Smooth muscle cell (in vitro differentiated cells): ENCODE results near the gene ASIP. TPM values are rescaled to one million over a fixed set of nuclear protein-coding genes. Genes with fewer than 3 reads are reported as not detected.

ENCODE experiments used
- DNase-seq: peaks from one replicate; lab custom pipeline; 2025; ENCODE audit not compliant: unreplicated experiment; lab: John Stamatoyannopoulos, UW
- H2AFZ ChIP-seq: fragments of 200-600 bp; sonication (generic); 2 replicates; pipeline ENCODE4 v1.6.0; 2016; ENCODE audit warnings: antibody characterized with exemption, low read depth, mild to moderate bottlenecking
- H3F3A ChIP-seq: fragments of 200-600 bp; sonication (generic); 2 replicates; pipeline ENCODE4 v1.6.0; 2017; ENCODE audit warnings: antibody characterized with exemption, low read depth
- H3K27ac ChIP-seq: fragments of 200-600 bp; sonication (generic); 2 replicates; pipeline ENCODE4 v1.5.1; 2016; ENCODE audit warnings: low read depth, mild to moderate bottlenecking
- H3K27me3 ChIP-seq: fragments of 200-600 bp; sonication (generic); 2 replicates; pipeline ENCODE4 v1.6.1; 2016; ENCODE audit warnings: low read depth, mild to moderate bottlenecking
- H3K36me3 ChIP-seq: fragments of 200-600 bp; sonication (generic); 2 replicates; pipeline ENCODE4 v1.5.1; 2016; ENCODE audit warnings: low read depth
- H3K4me1 ChIP-seq: fragments of 200-600 bp; sonication (generic); 2 replicates; pipeline ENCODE4 v1.5.1; 2016; ENCODE audit warnings: low read depth
- H3K4me2 ChIP-seq: fragments of 200-600 bp; sonication (generic); 2 replicates; pipeline ENCODE4 v1.6.0; 2016; ENCODE audit warnings: mild to moderate bottlenecking
- H3K4me3 ChIP-seq: fragments of 200-600 bp; sonication (generic); 2 replicates; pipeline ENCODE4 v1.5.1; 2016; ENCODE audit warnings: mild to moderate bottlenecking
- H3K79me2 ChIP-seq: fragments of 200-600 bp; sonication (generic); 2 replicates; pipeline ENCODE4 v1.6.0; 2016; ENCODE audit warnings: low read depth, mild to moderate bottlenecking
- H3K9ac ChIP-seq: fragments of 200-600 bp; sonication (generic); 2 replicates; pipeline ENCODE4 v1.6.0; 2016; ENCODE audit warnings: low read depth
- H3K9me3 ChIP-seq: fragments of 200-600 bp; sonication (generic); replicated peaks from 2 replicates; pipeline ENCODE4 v1.5.1; 2016; ENCODE audit warnings: low read depth
- H4K20me1 ChIP-seq: fragments of 200-600 bp; sonication (generic); 2 replicates; pipeline ENCODE4 v1.6.0; 2016; ENCODE audit warnings: low read depth
- CTCF ChIP-seq: fragments of 200-600 bp; sonication (generic); IDR thresholded peaks from 2 replicates; pipeline ENCODE4 v1.5.1; 2017; ENCODE audit warnings: borderline replicate concordance, mild to moderate bottlenecking, antibody characterized with exemption; ENCODE audit not compliant: insufficient read depth, poor library complexity, severe bottlenecking
- WGBS: methylation state at CpG from one replicate; pipeline ENCODE4 v1.1.7; 2016; ENCODE audit warnings: low lambda C conversion rate; 5-methylcytosine and 5-hydroxymethylcytosine counted together
- polyA plus RNA-seq: library from polyadenylated mRNA; unstranded; fragments of >200 nt; fragmentation: Nextera tagmentation; extraction: Ambion mirVana; gene quantifications from 2 replicates; pipeline ENCODE4 v1.2.1, GENCODE V29; 2016
- total RNA-seq: library from RNA; depleted of rRNA; stranded (reverse); fragments of >200 nt; gene quantifications from 2 replicates; pipeline ENCODE4 v1.2.3, GENCODE V29; 2014

The ASIP gene
- total and polyA plus RNA-seq, 2 experiments from 2014 or later: not detected

GRCh38 chr20:34300256-34300806 lies 59.1 kb downstream of the ASIP start:
- Histone ChIP-seq H3K79me2 (peaks cover 59% of the 10 kb centered on the region), H4K20me1 (peaks cover 28% of the 10 kb centered on the region), H3F3A (peaks cover 8% of the 10 kb centered on the region), H3K9ac (no peak overlapping the region), H3K4me3 (no peak overlapping the region), H3K4me2 (no peak overlapping the region), H2AFZ (no peak overlapping the region), H3K4me1 (peaks cover 14% of the 10 kb centered on the region), H3K27ac (no peak overlapping the region), H3K27me3 (no peaks in the 10 kb centered on the region), H3K36me3 (no peaks in the 10 kb centered on the region), H3K9me3 (no peaks in the 10 kb centered on the region)
- no peak for DNase-seq
- WGBS: 86% methylated on average over 3 of the region's 3 CpGs
- no peak for TF ChIP-seq CTCF

- no peak overlapping the region for H3K4me3 ChIP-seq
- no peaks in the 10 kb centered on the region for H3K36me3 ChIP-seq
- no peak for TF ChIP-seq CTCF
- H3K4me2 ChIP-seq: no peak overlapping the region
- H3F3A ChIP-seq: peaks cover 8% of the 10 kb centered on the region
- H3K9ac ChIP-seq: no peak overlapping the region
- H3K27me3 ChIP-seq: no peaks in the 10 kb centered on the region
- H3K4me1 ChIP-seq: peaks cover 14% of the 10 kb centered on the region
- peaks cover 25% of the 10 kb centered on the region for H4K20me1 ChIP-seq
- no peak overlapping the region for H3K27ac ChIP-seq
- peaks cover 57% of the 10 kb centered on the region for H3K79me2 ChIP-seq
- DNase-seq: no peak
- H3K9me3 ChIP-seq: no peaks in the 10 kb centered on the region
- H2AFZ ChIP-seq: no peak overlapping the region
- 83% methylated on average over 7 of the region's 7 CpGs for WGBS
These were observed 59.8 kb downstream of the ASIP start for GRCh38 chr20:34300809-34301586.

GRCh38 chr20:34301587-34302311 lies 60.5 kb downstream of the ASIP start:
- peak overlapping the region; percentile 98 for H2AFZ ChIP-seq
- peaks cover 14% of the 10 kb centered on the region for H3K4me1 ChIP-seq
- peaks cover 18% of the 10 kb centered on the region for H4K20me1 ChIP-seq
- no peaks in the 10 kb centered on the region for H3K27me3 ChIP-seq
- peaks cover 50% of the 10 kb centered on the region for H3K79me2 ChIP-seq
- TF ChIP-seq CTCF: no peak
- DNase-seq: no peak
- peaks cover 8% of the 10 kb centered on the region for H3F3A ChIP-seq
- H3K4me3 ChIP-seq: peak overlapping the region; percentile 92
- 91% methylated on average over 17 of the region's 17 CpGs for WGBS
- H3K9ac ChIP-seq: peak overlapping the region; percentile 90
- no peaks in the 10 kb centered on the region for H3K36me3 ChIP-seq
- peak overlapping the region; percentile 99 for H3K4me2 ChIP-seq
- peak overlapping the region; percentile 88 for H3K27ac ChIP-seq
- H3K9me3 ChIP-seq: no peaks in the 10 kb centered on the region
